CD4-positive, alpha-beta T cell treated with Interleukin-4 for 4 hours (primary cell): Measurements from ENCODE around the gene FNIP2.
"Not testable (repeated sequence)": the region's sequence is repeated elsewhere in the genome, so short reads cannot be mapped to it uniquely, and the experiment has no call there.

Experiments used
- DNase-seq: peaks from one replicate; pipeline ENCODE4 v3.0.0-alpha.2; 2020

FNIP2 gene

DNA sequence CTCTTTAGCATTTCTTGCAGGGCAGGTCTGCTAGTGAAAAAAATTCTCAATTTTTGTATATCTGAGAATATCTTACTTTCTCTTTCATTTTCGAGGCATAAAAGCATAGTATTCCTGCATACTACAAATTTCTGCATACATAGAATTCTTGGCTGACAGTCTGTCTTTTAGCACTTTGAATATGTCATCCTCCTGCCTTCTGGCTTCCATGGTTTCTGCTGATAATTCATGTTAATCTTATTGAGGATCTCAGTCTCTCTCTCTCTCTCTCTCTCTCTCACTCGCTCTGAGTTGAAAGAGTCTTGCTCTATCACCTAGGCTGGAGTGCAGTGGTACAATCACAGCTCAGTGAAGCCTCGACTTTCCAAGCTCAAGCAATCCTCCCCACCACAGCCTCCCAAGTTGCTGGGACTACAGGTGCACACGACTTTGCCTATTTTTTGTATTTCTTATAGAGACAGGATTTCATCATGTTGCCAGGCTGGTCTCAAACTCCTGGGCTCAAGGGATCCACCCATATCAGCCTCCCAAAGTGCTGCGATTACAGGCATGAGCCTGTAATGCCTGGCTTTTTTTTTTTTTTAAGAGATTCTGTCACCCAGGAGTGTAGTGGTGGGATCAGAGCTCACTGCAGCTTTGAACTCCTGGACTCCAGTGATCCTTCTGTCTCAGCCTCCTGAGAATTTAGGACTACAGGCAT, 161.3 kb downstream of the FNIP2 start:
- no peak for DNase-seq

GRCh38 chr4:158930639-158930972, 161.8 kb downstream of the FNIP2 start:
- DNase-seq: no peak

DNA sequence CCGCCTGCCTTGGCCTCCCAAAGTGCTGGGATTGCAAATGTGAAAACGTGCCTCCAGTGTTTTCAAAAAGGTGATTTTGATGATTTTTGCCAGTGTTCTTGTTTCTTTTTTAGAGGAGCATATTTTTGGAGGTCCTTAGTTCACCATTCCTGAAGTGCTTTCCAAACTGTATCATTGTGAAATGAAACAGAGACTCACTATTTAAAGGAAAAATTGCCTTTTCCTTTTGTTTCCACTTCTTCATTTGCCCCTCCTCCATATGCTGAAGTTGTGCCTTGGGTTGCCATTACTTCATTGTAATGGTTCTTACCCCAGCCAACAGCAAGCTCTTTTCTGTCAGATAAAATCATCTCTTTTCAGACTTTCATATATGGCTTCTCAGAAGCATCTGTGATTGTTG, 164.4 kb downstream of the FNIP2 start:
- no peak for DNase-seq

- DNase-seq: no peak
Observed at GRCh38 chr4:158934996-158935669, 166.3 kb downstream of the FNIP2 start.

GRCh38 chr4:158936238-158936637, 167.4 kb downstream of the FNIP2 start:
- DNase-seq: no peak

DNA sequence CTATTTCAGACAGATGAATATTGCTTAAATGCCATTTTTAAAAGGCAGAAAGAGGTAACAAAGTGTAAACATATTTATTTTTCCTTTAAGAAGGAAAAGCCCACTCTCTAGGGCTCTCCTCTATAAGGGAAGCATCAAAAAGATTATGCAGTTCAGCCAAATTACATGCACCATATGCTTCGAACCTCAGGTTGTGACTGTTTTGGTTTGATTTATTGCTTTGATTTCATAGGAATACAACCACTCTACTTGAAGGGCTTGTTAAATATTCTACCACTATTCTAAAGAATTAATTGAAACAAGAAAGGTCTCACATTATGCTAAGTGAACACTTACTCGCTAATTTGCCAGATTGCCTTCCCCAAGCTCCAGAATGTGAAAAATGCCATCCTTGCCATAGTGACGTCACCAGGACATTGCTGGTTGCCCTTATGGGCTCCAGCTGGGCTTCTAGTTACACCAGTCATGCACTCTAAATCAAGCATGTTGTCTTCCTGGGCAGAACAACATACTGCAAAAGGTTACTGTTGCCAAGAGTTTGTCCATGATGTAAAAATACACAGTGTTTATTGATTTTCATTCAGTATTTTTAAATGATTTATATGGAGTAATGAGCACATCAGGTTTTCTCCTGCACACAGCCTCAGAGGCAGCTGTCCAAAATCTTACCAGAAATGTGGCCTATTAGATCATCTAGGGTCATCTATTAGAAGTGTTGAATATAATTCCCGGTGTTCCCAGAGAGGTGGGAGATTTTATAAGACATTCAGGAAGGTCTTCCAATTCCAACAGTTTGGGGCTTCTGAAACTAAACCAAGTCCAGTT, 169.6 kb downstream of the FNIP2 start:
- no peak for DNase-seq

DNA sequence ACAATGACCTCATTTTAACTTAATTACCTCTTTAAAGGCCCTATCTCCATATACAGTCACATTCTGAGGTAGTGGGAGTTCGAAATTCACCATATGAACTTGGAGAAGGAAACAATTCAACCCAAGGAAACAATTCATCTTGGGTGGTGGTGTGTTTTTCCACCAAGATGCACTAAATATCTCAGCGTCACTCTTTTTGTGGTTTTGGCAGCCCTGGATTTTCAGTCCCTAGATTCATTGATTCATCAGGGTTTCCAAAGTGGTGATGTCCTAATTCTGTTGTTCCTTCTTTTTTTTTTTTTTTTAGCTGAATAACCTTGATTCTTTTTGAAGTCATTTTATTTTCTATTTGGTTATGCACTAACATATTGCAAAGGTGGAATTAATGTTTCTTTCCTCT, 171.4 kb downstream of the FNIP2 start:
- no peak for DNase-seq

DNA sequence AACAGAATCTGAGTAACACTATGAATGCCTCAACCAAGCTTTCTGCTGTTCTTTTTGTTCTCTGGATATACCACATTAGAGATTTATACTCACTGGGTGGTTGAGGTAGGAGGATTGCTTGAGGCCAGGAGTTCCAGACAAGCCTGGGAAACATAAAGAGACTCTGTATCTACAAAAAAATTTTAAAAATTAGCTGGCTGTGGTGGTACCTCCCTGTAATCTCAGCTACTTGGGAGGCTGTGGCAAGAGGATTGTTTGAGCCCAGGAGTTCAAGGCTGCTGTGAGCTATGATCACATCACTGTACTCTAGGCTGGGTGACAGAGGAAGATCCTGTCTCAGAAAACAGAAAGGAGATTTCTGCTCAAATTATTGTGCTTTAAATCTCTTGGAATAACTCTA, 172.5 kb downstream of the FNIP2 start:
- no peak for DNase-seq

DNA sequence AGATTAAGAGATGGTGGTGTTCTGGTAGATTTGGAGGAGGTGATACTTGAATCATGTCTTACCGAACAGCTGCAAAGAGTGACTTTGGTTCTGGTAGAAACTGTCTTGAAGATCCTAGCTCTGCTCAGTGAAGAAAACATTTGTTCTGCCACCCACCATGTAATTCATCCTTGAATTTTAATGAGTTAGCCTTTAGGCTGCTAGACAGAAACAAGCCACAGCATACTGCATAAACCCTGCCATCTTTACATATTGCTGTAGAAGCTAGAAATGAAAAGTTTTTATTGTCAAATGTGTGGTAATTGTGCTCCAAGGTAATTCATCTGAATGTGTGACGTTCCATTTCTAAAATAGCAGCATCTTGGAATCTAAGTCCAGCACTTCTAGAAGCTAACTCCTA, 173.1 kb downstream of the FNIP2 start:
- no peak for DNase-seq

GRCh38 chr4:158945529-158946108, 176.8 kb downstream of the FNIP2 start:
- no peak for DNase-seq

- no peak for DNase-seq
Observed at GRCh38 chr4:158946825-158947224, 178.0 kb downstream of the FNIP2 start.

DNA sequence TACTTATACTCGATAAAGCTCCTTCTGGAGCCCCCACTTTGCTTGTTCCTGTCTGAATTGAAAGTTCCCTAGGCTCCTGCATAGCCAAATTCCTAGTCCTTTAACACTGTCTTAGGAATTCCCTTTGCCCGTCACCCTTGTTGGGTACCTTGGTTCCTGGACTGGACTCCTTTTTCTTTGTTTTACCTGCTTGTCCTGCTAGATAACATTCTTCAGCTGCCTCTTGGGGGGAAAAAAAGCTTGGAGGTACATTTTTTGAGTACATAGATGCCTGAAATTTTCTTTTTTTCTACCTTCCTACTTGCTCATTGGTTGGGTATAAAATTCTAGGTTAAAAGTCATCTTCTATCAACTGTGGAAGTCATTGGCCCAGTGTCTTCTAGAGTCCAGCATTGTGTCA, 179.2 kb downstream of the FNIP2 start:
- no peak for DNase-seq

DNA sequence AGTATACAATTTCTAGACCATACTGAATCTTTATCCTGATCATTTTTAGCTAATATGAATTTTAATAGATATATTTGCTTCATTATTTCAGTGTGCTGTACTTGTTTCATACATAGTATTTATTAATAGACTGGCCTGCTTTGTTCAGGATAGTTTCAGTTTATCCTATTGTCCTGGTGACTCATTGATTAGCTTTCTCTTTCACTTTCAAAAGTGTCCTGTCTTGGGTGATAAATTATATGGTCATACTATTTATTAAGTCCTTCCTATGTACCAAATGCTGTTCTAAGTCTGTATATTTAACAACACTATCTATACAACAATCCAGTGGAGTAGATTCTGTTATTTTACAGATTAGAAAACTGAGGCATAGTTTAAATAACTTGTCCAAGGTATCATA, 180.3 kb downstream of the FNIP2 start:
- DNase-seq: no peak

- DNase-seq: not testable (repeated sequence)
Observed at GRCh38 chr4:158952221-158952774, 183.5 kb downstream of the FNIP2 start.

DNA sequence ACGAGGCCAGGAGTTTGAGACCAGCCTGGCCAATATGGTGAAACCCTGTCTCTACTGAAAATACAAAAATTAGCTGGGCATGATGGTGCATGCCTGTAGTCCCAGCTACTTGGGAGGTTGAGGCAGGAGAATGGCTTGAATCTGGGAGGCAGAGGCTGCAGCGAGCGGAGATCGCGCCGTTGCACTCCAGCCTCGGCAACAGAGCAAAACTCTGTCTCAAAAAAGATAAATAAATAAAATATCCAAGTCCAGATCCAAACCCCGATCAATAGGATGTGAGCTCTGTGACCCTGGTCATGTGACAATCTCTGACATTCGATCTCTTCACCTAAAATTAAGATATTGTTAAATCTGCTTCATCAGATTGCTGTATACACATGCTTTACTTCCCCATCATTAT, 187.5 kb downstream of the FNIP2 start:
- not testable (repeated sequence) for DNase-seq

GRCh38 chr4:158956918-158957317, 188.1 kb downstream of the FNIP2 start:
- DNase-seq: not testable (repeated sequence)
